Cerebellar cortex (tissue), 1 donor: ENCODE data around the gene CHAT.
A peak's percentile ranks its signal among the peaks of the same experiment; 100 is the strongest.

ENCODE experiments used
- DNase-seq: peaks from one replicate; pipeline ENCODE4 v3.0.0-alpha.2; 2015; ENCODE audit warnings: low spot score

The CHAT gene

DNA sequence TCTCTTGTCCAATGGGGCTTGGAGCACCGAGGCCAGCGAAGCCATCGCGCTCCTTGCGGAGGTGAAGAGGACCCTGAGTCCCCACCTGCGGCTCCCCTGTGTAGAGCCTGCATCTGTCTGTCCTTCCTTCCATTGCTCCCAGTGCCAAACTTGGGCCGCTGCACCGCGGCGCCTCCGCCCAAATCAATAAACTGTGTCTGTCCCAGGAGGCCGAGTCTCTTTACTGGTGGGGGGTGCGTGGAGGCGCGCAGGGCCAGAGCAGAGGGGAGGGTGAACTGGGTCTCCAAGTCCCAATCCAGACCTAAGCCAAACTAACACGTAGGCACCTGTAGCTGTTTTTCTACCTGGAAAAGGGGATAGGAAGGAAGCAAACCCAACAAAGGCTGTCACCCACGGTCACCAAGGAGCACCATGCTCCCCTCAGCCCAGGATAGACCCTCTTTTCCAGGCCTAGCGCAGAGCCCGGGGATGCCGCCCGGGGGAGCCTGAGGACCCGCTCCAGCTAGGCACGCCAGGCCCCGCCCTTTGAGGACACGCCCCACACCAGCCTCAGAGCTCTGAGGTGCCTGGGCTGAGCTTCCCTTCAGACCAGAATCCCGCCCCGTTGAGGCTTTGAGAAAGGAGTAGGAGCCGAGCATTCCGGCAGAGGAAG, 1.2 kb upstream of the CHAT start:
- no peak for DNase-seq

DNA sequence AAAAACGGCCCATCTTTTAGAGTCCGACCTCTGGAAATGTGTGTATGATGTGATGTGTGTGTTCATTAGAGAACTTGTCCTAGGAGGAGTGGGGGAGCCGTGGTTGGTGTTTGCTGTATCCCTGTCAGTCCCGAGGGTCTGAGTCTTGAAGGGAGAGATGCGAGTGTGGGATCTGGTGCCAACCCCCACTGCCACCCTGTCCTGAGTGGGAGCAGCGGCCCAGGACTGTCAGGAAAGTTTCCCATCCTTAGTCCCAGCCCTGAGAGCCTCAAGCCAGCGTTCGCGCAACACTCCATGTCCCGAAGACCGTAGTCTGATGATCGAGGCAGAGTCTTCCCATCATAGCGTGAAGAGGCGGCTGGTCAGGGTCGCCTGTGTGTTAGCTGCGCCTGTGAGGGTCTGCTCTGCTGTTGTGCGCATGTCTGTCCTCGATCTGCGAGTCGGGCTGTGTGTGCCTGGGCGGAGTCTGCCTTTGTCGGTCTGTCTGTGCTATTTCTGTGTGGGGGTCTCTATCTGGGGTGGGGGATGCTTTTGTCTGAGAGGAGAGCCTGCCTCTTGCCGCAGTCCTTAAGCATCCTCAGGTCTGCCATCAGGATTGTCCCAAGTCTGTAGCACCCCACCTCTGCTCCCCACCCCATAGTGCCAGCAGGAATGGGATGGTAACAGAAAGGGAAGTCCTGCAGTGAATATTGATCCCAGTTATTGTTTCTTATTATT, 514 bp upstream of the CHAT start:
- DNase-seq, result no peak

DNA sequence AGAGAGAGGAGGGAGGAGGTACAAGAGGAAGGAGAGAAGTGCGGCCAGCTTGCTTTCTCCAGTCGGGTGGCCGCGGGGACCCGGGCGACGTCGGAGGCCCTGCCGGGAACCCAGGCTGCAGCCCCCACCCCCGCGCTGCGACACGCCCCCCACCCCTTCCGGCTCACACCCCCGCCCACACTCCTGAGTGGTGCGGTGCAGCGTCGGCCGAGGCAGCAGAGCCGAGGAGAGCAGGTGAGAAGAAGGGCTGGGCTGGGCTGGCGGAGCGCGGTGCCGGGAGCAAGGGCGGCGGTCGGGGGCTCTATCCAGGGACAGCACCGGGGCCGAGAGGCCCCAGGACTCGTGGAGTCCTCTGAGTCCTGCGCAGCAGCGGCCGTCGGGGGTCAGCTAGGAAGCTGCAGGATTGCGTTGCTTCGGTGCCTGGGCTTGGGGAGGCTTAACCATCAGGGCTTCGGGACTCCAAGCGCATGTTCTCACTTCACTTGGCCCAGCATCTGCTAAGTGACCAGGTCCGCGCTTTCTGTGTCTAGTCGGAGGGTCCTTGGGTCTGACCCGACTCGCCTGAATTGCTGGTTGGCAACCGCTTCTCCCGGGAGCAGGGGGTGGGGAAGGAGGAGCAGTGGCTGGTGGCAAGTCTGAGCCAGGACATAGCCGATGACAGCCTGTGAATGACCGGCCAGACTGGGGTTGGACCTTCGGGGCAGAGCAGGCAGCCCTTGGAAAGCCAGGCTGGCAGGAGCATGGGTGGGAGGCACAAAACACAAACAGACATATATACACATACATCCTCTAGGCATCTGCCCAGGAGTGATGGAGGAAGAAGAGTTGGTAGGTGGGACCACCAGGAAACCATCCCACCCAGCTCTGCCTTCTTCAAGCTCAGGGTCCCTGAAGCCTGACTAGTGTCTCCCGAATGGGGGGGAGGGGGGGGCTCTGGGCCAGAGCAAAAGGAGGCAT, 683 bp downstream of the CHAT start:
- DNase-seq, result no peak

DNA sequence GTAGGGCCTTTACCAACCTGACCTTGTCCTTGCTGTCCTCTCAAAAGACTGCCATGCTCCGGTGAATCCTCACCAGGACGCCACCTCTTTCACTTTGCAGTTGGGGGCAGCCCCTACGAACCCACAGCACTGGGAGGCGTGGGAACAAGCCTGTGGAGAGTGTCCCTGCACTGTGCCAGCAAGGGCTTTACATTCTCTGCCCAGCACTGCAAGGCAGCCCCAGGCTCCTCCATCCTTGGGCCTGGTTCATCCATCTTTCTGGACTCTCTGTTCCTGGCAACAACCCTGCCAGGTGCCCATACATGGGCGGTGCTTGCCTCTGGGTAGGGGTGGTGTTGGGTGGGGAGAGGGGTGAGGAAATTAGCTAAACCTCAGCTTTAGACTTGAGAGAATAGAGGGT, 1.4 kb downstream of the CHAT start:
- no peak for DNase-seq

DNA sequence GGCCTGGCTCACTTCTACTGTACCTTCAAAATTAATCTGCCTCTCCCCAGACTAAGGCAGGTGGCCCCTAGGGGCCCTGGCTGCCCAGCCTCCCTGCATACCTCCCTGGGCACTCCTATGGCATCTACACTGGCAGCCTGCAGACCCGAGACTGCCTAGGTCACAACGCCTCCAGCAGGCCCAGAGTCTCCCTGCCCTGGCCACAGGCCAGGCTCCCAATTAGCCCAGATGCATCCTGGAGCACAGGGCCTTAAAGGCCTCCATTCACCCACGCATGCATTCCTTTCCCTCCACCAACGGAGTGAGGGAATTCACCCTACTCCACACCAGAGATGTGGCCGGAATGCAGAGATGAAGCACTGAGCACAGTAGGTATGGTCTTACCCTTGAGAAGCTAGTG, 1.9 kb downstream of the CHAT start:
- no peak for DNase-seq

DNA sequence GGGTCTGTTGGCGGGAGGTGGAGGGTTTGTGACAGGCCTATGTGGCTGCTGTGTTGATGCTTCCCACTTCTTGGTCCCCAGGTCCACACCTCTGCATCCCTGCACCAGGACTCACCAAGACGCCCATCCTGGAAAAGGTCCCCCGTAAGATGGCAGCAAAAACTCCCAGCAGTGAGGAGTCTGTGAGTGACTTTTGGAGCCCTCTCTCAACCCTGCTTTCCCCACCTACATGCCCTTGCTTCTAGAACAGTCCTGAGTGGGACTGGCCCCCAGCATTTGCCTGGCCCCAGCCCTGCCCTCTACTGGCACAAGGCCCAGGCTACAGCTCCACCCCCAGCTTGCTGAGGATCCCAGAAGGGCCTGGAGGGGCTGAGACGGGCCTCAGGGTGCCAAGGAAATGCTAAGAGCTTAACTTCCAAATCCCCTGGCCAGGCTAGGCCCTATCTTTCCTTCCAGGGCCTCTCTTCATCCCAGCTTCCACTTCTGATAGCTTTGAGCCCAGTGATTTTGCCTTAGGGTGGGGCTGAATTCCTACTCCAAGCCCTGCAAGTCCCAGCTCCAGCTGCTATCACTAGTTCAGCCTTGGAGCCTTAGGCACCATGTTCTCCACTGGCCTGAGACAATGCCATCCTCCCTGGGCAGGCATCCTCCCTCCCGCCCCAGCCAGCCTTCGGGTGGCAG, 2.7 kb downstream of the CHAT start:
- DNase-seq, result no peak

DNA sequence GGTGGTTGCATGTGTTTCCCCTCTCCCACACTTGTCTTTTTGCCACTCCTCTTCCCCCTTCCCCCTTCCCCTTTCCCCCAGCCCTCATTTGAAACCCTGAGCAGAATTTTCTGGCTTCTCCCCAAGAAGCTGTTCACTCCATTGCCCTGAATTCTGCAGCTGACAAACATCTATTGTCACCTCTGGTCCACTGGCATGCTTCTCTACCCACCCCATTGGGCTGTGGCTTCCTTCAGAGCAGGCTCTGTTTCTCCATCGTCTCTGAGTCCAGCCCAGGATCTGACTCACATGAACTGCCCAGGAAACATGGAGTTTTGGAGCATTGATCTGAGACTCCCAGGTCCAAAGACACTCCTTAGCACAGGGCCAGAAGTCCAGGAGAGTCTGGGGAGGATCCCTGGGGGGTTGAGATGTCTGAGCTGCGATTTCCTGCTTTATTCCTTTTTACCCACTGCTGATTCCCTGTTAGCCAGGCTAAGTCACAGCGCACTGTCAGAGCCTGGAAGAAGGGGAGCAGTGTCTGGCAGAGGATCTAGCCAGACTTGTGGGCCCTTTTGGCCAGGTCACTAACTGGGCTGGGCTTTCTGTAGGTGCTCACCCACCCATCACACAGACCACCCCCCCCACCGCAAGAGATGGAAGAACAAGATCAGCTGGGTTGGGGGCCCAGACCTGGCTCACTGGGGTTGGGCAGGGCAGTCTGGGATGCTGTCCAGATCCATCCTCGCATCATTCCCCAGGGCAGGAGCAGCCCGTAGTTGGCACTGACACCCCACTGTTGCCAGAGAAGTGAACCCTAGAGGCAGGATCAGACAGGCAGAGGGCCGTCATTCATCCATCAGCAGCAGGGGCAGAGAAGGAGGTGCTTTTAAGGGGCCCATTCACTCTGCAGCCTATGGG, 3.5 kb downstream of the CHAT start:
- no peak for DNase-seq

DNA sequence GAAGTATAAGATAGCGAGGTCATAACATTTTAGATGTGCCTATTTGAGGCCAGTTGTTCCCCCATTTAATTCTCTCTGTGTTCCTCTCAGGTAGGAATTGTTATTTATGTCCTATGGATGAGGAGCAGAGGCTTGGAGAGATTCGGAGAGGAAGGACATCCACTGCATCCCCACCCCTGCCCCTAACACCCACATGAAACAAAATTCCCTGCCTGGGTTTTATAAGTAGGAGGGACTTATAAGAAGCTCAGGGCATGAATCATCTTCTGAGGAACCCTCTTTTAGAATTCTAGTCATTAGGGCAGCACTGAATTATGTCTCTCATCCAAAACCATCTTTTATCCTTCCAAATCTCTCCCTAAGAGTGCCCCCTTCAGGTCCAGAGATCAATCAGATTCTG, 5.0 kb downstream of the CHAT start:
- DNase-seq, result no peak

DNA sequence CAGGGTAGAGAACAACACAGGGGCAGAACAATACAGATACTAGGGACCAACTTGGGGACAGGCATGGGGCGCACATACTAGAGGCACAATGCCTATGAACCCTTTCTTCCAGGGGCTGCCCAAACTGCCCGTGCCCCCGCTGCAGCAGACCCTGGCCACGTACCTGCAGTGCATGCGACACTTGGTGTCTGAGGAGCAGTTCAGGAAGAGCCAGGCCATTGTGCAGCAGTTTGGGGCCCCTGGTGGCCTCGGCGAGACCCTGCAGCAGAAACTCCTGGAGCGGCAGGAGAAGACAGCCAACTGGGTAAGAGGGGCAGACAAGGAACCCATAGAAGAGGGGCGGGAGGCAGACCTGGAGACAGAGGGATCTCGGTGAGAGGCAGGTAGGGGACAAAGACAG, 5.8 kb downstream of the CHAT start:
- no peak for DNase-seq

DNA sequence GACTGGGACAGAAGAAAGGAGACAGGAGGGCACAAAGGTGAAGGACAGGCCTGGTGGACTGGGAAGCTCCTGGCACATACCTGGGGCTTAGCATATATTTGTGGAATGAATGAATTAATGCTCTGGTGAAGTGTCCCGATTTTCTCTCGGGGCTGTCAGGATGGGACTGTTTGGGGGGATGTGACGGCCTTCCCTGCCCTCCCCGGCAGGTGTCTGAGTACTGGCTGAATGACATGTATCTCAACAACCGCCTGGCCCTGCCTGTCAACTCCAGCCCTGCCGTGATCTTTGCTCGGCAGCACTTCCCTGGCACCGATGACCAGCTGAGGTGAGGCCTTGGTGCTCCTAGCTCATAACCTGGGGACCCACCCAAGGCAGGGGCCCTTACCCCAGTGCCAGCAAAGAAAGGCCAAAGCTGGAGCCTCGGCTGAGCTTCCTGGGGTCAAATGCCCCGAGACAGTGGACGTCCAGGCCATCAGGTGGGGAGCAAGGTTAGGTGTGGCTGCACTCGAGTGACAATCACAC, 6.5 kb downstream of the CHAT start:
- peak; percentile 11 for DNase-seq

DNA sequence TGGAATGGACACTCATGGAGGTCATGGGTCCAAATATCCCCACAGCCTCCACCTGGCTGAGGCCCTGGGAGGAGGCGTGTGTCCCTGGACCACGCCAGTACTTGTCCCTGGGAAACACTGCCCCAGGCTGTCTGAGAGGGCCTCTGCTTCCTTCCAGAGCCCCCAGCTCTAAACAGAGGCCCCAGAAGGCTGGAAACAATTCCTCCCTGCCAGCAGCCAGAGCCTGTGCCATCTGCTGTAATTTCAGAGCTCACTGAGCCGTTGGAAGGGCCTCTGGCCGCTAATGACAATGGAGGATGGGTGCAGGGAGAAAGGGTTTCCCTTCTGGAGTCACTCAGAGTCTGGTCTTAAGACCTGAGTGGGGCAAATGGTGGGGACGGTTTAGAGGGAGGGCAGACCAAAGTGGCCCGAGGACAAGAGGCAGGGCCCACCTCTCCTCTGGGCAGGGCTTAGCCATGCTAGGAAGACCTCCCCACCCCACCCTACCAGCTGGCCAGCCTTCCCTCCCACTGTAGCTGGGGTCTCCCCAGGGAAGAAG, 7.1 kb downstream of the CHAT start:
- DNase-seq, result peak; percentile 85

DNA sequence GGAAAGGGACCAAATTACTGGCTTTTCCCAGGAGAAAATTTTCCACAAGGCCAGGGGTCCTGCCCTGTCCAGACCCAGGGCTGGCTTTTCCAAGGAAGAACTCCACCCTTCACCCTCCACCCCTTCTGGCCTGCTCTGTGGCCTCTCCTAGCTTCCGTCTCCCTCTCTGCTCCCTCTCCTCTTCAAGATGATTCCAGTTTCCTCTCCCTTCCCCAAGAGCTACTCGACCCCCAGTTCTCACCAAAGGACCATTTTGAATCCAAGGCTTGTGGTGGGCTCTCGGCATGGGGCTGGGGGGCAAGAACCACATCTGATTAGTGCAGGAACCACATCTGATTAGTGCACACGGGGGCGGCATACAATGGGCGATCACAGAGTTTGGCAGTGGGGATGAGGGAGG, 7.7 kb downstream of the CHAT start:
- no peak for DNase-seq

DNA sequence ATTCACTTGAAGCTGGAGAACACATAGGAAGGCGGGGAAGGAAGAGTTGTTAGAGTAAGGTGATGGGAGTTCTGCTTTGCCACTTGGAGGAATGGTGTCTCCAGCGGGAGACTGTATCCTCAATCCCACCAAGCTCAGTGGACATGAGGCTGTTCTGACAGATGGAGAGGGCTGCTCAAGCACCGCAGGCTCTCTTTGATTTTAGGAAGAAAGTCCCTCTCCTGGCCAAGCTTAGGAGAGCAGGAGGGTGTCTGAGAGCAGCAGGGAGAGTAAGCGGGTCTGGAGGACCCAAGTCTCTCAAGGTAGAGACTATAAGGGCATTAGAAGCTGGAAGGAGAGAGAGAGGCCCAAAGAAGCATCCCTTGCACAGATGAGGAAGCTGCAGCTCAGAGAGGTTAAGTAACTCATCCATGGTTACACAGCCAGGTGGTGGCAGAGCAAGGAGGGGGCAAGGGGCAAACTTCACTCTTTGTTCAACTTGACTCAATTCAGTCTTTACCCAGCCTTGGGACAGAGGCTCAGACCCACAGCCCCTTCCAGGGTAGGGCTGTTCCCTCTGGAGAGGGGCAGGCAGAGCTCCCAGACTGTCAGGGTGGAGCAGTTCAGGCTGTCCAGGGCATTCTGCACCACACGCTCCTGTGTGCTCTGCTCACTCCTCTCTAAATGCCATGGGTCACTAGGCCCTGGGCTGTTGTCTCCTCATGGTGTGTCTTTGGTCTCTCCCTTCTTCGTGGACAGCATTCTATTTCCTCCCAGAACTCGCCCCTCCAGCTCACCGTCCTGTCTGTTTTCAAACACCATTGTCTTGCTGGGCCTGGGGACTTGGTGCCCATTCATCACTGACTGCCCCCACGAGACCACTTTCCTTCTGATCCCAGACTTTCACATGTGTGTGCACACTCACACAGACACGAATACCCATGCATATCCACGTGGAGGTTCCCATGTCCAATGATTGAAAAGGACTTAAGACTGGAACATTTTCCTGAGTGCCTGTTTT, 8.9 kb downstream of the CHAT start:
- DNase-seq, result no peak

DNA sequence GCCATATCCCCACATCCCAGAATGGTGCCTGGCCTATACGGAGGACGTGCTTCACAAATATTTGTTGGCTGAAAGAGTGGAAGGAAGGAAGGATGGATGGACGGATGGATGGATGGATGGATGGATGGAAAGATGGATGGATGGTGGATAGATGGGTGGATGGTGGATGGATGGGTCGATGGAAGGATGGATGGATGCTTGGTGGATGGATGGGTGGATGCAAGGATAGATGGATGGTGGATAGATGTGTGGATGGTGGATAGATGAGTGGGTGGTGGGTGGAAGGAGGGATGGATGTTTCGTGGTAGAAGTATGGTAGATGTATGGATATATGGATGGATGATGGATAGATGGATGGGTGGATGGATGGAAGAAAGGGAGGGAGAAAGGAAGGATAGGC, 10.8 kb downstream of the CHAT start:
- DNase-seq, result no peak

DNA sequence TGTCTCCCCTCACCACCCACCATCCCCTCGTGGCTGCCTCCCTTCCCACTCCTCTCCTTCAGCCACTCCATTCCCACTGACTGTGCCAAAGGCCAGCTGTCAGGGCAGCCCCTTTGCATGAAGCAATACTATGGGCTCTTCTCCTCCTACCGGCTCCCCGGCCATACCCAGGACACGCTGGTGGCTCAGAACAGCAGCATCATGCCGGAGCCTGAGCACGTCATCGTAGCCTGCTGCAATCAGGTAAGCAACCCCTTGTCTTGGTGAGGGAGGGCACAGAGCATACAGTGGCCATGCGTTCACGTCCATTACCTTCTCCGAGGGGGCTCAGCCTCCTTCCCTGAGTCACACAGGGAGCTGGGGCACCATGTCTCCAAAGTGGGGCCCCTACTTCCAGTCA, 11.6 kb downstream of the CHAT start:
- no peak for DNase-seq

DNA sequence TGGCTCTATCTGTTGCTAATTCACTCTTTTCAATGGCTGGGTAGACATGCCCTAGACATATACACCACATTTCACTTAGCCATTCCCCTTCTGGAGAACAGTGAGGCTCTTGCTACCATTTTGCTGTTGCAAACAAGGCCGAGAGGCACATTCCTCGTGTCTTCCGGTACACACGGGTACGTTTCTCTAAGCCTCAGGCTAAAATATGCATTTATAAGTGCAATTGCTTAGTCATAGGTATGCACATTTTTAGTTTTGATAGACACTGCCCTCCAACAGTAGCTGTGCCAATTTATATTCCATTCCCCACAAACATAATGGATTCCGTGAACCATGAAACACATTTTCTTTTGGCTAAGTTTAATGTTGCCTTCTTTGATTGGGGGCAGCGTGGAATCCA, 13.2 kb downstream of the CHAT start:
- DNase-seq, result no peak

DNA sequence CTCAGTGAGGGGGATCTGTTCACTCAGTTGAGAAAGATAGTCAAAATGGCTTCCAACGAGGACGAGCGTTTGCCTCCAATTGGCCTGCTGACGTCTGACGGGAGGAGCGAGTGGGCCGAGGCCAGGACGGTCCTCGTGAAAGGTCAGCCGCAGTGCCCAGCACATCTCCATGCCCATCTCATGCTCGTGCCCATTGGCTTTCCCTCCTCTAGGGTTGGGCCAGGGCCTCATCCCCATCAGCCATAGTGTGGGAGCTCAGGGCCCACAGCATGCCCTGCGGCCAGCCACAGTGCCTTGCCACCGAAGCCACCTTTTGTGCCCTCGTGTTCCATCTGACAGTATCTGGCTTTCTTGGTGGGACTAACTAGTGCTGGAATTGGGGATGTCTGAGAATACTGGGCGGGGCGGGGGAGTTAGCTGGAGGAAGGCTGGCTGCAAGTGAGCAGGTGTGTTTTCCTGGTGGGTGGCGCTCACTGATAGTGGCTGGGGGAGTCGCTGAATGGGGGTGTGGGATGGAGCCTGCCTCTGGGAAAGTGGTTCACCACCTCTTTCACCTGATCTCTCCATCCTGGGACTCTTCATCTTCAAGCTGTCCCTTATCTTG, 13.9 kb downstream of the CHAT start:
- DNase-seq, result no peak

DNA sequence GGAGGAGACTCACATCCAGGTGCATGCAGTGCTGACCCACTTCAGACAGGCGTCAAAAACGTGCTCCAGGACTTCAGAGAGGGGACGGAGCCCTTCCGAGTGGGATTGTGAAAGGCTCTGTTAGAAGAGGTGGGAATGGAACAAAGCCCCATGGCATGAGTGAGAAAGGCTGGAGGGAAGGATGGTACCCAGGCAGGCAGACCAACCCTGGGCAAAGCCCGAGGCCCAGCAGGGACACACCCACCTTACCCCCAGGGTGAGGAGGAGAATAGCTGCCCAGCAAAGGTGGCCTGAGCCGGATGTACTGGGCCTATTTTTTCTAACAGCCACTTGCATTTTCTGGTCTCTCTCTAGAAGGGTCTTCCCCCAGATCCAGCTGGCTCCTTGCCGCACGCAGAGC, 14.8 kb downstream of the CHAT start:
- DNase-seq, result no peak

DNA sequence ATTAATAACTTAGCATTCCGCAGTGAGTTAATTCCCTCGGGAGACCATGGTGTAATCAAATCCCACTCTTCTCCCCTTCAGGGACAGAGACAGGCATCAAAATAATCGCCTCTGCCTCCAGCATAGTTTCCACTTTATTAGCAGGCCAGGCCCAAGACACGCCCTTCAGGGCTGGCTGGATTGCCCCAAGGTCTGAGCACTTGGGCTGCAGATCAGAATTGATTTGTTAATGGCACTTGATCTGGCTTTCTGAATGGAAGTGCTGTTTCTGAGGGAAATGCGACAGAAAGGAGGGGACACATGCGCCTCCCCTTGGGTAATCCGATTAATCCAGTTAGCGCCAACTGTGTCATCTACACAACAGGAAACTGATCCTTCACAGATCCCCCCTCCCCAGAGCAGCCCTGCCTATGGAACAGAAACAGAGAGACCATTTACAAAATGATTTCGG, 15.6 kb downstream of the CHAT start:
- DNase-seq, result no peak
